Caco-2 (cell line): ENCODE data around the gene WASF3. TPM values are rescaled to one million over a fixed set of nuclear protein-coding genes. Genes with fewer than 3 reads are reported as not detected.

Experiments used
- BruUV-seq: library from RNA; stranded (reverse); fragments of 400-500 nt; replicated peaks from 2 replicates; lab custom pipeline; 2021; lab: Mats Ljungman, UMichigan
- CTCF ChIA-PET: fragments of 300-600 bp; sonication (Branson Sonifier 250); formaldehyde crosslinking; loops from one replicate; lab custom pipeline; 2022; ENCODE audit warnings: antibody characterized with exemption; lab: Charles Lee
- POLR2A ChIA-PET: fragments of 300-600 bp; sonication (Branson Sonifier 250); formaldehyde crosslinking; loops from one replicate; lab custom pipeline; 2022; ENCODE audit warnings: antibody characterized with exemption; lab: Charles Lee
- DNase-seq, 2 experiments: peaks; one replicate each; pipeline versions ENCODE4 v3.0.0 to v3.0.0-alpha.2; 2020 to 2022
- H3K27me3 ChIP-seq: replicated peaks from 2 replicates; pipeline ENCODE4 v1.6.0; 2011; ENCODE audit warnings: low read length; ENCODE audit not compliant: control insufficient read depth, insufficient read depth
- H3K36me3 ChIP-seq: 2 replicates; pipeline ENCODE4 v1.5.1; 2011; ENCODE audit warnings: low read length; ENCODE audit not compliant: control insufficient read depth, insufficient read depth
- H3K4me1 ChIP-seq: fragments of 250-450 bp; sonication (Bioruptor Pico); 2 replicates; pipeline ENCODE4 v1.5.1; 2020; ENCODE audit warnings: mild to moderate bottlenecking
- H3K4me3 ChIP-seq: 2 replicates; pipeline ENCODE4 v1.5.1; 2011; ENCODE audit warnings: low read depth, mild to moderate bottlenecking, control low read depth, low read length
- H3K9me3 ChIP-seq: fragments of 250-450 bp; sonication (Bioruptor Pico); 2 replicates; pipeline ENCODE4 v1.5.1; 2020; ENCODE audit warnings: mild to moderate bottlenecking, moderate library complexity
- H3K27ac Mint-ChIP-seq: one replicate; pipeline ENCODE4 v1.8.0; 2022; ENCODE audit warnings: mixed read lengths; ENCODE audit not compliant: unreplicated experiment
- H3K27me3 Mint-ChIP-seq: one replicate; pipeline ENCODE4 v1.8.0; 2022; ENCODE audit warnings: mixed read lengths; ENCODE audit not compliant: insufficient read depth, unreplicated experiment
- H3K36me3 Mint-ChIP-seq: one replicate; pipeline ENCODE4 v1.8.0; 2022; ENCODE audit warnings: mild to moderate bottlenecking, mixed read lengths; ENCODE audit not compliant: insufficient read depth, unreplicated experiment
- H3K4me1 Mint-ChIP-seq: one replicate; pipeline ENCODE4 v1.8.0; 2022; ENCODE audit warnings: low read depth, mixed read lengths; ENCODE audit not compliant: unreplicated experiment
- H3K4me3 Mint-ChIP-seq: one replicate; pipeline ENCODE4 v1.8.0; 2022; ENCODE audit warnings: mild to moderate bottlenecking, moderate library complexity, mixed read lengths; ENCODE audit not compliant: unreplicated experiment
- H3K9me3 Mint-ChIP-seq: one replicate; pipeline ENCODE4 v1.8.0; 2022; ENCODE audit warnings: mixed read lengths; ENCODE audit not compliant: unreplicated experiment
- CTCF ChIP-seq, 2 experiments: fragments of 200-600 bp in 1 of 2; IDR thresholded peaks; 1 replicate in 1 of 2; 2 replicates in 1 of 2; pipeline versions ENCODE4 v1.5.1 to v1.8.0; 2011 to 2022; ENCODE audit warnings: antibody characterized with exemption in 1 of 2, control low read depth in 1 of 2, inconsistent platforms in 1 of 2, low read depth in 1 of 2, low read length in 1 of 2, mild to moderate bottlenecking in 1 of 2, moderate library complexity in 1 of 2; ENCODE audit not compliant: insufficient read depth in 1 of 2, severe bottlenecking in 1 of 2, unreplicated experiment in 1 of 2
- intact Hi-C: fragments of 100-400 bp; cut with micrococcal nuclease; formaldehyde crosslinking; loops from one replicate; pipeline ENCODE4 v1.10.0; 2022; ENCODE audit not compliant: unreplicated experiment
- total RNA-seq: library from RNA; stranded (reverse); gene quantifications from 2 replicates; pipeline ENCODE4 v1.2.3, GENCODE V29; 2022

The WASF3 gene
- total RNA-seq, 1 experiment from 2014 or later: not detected

GRCh38 chr13:26529441-26529840, 28.0 kb upstream of the WASF3 start:
- intact Hi-C loops: no loop called here
- Mint-ChIP-seq H3K9me3 (no peaks in the 10 kb centered on the region), H3K36me3 (no peaks in the 10 kb centered on the region), H3K27ac (no peak overlapping the region), H3K4me1 (no peaks in the 10 kb centered on the region), H3K27me3 (peaks cover 14% of the 10 kb centered on the region), H3K4me3 (no peak overlapping the region)
- CTCF ChIA-PET: no interaction called here
- H3K27me3 ChIP-seq: no peaks in the 10 kb centered on the region; the same call in 1 of the 2 replicates
- POLR2A ChIA-PET: no interaction called here
- no peaks in the 10 kb centered on the region; the same call in 1 of the 2 replicates for H3K9me3 ChIP-seq
- TF ChIP-seq CTCF (IDR thresholded peaks at IDR 0.05; ENCODE audit: insufficient read depth in 1 of 2, low read depth in 1 of 2, low read length in 1 of 2, severe bottlenecking in 1 of 2, unreplicated experiment in 1 of 2): no peak
- no peak overlapping the region for H3K4me3 ChIP-seq
- BruUV-seq: no TSS peak
- no peaks in the 10 kb centered on the region for H3K4me1 ChIP-seq
- H3K36me3 ChIP-seq: no peaks in the 10 kb centered on the region
- peak; percentile 67 to 72 for DNase-seq

DNA sequence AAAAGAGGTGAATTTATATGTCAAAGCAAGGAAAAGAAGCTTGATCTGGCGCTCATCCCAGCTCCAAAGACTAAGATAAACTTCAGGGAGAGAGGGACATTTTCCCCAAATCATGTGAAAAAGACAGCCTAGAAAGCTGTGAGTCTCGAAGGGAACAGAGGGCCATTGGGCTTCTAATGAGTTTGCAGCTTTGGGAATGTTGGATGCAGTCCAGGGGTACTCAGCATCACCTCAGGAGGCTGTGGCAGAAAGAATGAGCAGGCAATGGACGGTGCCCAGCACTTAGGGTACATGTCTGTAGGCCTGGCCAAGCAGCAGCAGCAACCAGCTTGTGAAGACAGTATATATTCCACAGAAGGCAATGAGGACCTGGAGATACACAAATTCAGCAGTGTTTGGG, 25.7 kb upstream of the WASF3 start:
- ChIA-PET CTCF (no interaction called here), POLR2A (no interaction called here)
- peaks cover 10% of the 10 kb centered on the region for H3K27me3 Mint-ChIP-seq
- Histone ChIP-seq H3K4me3 (no peak overlapping the region), H3K9me3 (no peaks in the 10 kb centered on the region; the same call in 1 of the 2 replicates), H3K27me3 (no peaks in the 10 kb centered on the region; the same call in 1 of the 2 replicates), H3K36me3 (no peaks in the 10 kb centered on the region), H3K4me1 (no peaks in the 10 kb centered on the region)
- no peaks in the 10 kb centered on the region for H3K4me1 Mint-ChIP-seq
- BruUV-seq: no TSS peak
- TF ChIP-seq CTCF (IDR thresholded peaks at IDR 0.05; ENCODE audit: insufficient read depth in 1 of 2, low read depth in 1 of 2, low read length in 1 of 2, severe bottlenecking in 1 of 2, unreplicated experiment in 1 of 2): no peak
- no peak overlapping the region for H3K27ac Mint-ChIP-seq
- H3K36me3 Mint-ChIP-seq: no peaks in the 10 kb centered on the region
- no peak for DNase-seq
- no peak overlapping the region for H3K4me3 Mint-ChIP-seq
- intact Hi-C loops: no loop called here
- no peaks in the 10 kb centered on the region for H3K9me3 Mint-ChIP-seq

DNA sequence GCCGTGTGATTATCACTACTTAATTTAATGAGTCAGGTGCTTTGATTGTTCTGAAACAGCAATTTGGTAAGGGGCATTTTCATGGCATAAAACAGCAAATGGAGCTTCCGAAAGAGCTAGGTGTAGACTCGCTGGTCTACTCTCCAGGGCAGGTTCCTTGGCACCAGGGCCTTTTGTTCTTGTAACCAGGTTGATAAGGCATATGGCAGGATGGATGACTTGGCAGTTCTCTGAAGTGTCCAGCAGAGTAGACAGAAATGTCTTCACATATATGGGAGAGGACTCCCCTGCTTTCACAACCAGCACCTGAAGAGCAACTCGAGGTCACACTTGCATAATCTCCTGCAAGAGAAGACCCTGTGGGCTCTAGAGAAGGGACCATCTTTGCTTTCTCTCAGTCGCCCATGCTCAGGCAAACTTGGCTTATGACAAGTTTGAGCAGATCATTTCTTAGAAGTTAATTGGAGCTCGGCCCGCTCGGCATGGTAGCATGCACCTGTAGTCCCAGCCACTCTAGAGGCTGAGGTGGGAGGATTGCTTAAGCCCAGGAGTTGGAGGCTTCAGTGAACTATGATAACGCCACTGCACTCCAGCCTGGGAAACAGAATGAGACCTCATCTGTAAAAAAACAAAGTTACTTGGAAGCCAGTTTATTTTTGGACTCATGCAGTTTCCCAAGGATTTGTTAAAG, 23.3 kb upstream of the WASF3 start:
- Mint-ChIP-seq H3K9me3 (no peaks in the 10 kb centered on the region), H3K4me1 (no peaks in the 10 kb centered on the region), H3K4me3 (no peak overlapping the region), H3K36me3 (no peaks in the 10 kb centered on the region), H3K27ac (no peak overlapping the region), H3K27me3 (peaks cover 6% of the 10 kb centered on the region)
- DNase-seq: no peak
- intact Hi-C loops: no loop called here
- BruUV-seq: no TSS peak
- ChIA-PET CTCF (no interaction called here), POLR2A (no interaction called here)
- H3K4me1 ChIP-seq: no peaks in the 10 kb centered on the region
- no peaks in the 10 kb centered on the region; the same call in 1 of the 2 replicates for H3K27me3 ChIP-seq
- no peak for TF ChIP-seq CTCF (IDR thresholded peaks at IDR 0.05; ENCODE audit: insufficient read depth in 1 of 2, low read depth in 1 of 2, low read length in 1 of 2, severe bottlenecking in 1 of 2, unreplicated experiment in 1 of 2)
- no peaks in the 10 kb centered on the region for H3K36me3 ChIP-seq
- no peak overlapping the region for H3K4me3 ChIP-seq
- H3K9me3 ChIP-seq: no peaks in the 10 kb centered on the region; the same call in 1 of the 2 replicates
